ENCODE results near the gene IL11RA. TPM values are rescaled to one million over a fixed set of nuclear protein-coding genes. Genes with fewer than 3 reads are reported as not detected.

The IL11RA gene
- total and polyA plus RNA-seq, 2 of the 8 experiments (the other 6 are each of a cell fraction or from before 2014, with no cell fraction given), result 5.5 to 9.1 TPM

DNA sequence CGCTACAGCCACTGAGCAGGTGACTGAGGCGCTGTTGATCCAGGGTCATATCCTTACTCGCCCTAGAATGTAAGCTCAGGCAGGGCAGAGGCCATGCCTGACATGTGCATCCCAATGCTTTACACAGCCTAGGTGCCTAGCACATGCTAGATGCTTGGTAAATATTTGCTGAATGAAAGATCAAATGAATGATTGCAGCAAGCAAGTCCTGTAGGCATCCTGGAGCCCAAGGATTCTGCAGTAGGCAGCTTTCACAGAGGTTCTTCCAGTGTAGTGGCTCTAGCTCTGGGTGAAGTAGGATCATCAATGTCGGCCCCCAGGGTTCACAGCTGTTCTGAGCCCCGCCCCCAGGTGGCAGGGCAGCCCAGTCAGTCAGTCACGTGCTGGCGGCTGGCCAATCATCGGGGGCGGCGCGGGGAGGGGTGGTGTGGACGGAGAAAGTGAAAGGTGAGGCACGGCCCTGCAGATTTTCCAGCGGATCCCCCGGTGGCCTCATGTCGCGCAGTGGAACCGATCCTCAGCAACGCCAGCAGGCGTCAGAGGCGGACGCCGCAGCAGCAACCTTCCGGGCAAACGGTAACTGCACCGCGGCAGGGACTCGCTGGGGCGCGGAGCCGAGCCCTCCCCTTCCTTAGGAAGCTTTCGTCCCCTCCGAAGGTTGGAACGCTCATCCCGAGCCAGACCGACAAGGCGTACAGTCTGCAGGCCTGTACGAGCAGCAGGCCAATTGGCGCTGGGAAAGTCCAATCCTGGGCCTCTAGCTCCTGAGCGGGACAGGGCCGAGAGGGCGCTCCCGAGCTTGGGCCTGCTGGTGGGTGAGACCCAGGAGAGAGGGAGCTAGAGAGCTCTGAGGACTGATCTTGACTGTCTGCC, 5.5 kb upstream of the IL11RA start, which contains the start of gene GALT (continued):
- TF ChIP-seq GTF2F1 (IDR thresholded peaks at IDR 0.05; ENCODE audit: borderline replicate concordance, low read depth, low read length) (no peak), KDM4A (IDR thresholded peaks at IDR 0.05; ENCODE audit: low read depth, low read length, severe bottlenecking) (peak; percentile 86), TEAD4 (IDR thresholded peaks at IDR 0.05; ENCODE audit: low read depth, low read length) (no peak), CEBPB (IDR thresholded peaks at IDR 0.05; ENCODE audit: low read depth, low read length) (no peak; the same call in 1 of the 2 replicates), TBP (IDR thresholded peaks at IDR 0.05; ENCODE audit: low read depth, low read length) (peak; percentile 62), SAP30 (IDR thresholded peaks at IDR 0.05; ENCODE audit: insufficient read depth, insufficient replicate concordance, low read length) (no peak), CBX8 (IDR thresholded peaks at IDR 0.05; ENCODE audit: borderline replicate concordance, low read depth, low read length) (no peak), ZNF274 (IDR thresholded peaks at IDR 0.05; ENCODE audit: borderline replicate concordance, extremely low read depth, low read length) (no peak), CHD2 (IDR thresholded peaks at IDR 0.05; ENCODE audit: low read length) (no peak; the same call in 1 of the 2 replicates), RAD21 (IDR thresholded peaks at IDR 0.05 in 1 of 2, conservative IDR thresholded peaks at IDR 0.05 in 1 of 2; ENCODE audit: low read depth in 2 of 2, low read length in 2 of 2) (peak in 1 of 2 experiments; percentile 29; a peak in 1 of 4 replicates), NANOG (IDR thresholded peaks at IDR 0.05; ENCODE audit: insufficient read depth, low read depth, low read length, poor library complexity, severe bottlenecking) (no peak), GABPA (IDR thresholded peaks at IDR 0.05; ENCODE audit: borderline replicate concordance, insufficient read depth, low read length) (no peak), SIN3A (conservative IDR thresholded peaks at IDR 0.05 in 1 of 2, IDR thresholded peaks at IDR 0.05 in 1 of 2; ENCODE audit: low read depth in 1 of 2, low read length in 2 of 2) (0 out of 4 replicates have a peak, but pooled peaks have one; percentile 53 to 59), BCL11A (IDR thresholded peaks at IDR 0.05; ENCODE audit: low read depth in 2 of 2, low read length in 2 of 2) (no peak), HDAC2 (IDR thresholded peaks at IDR 0.05; ENCODE audit: borderline replicate concordance in 1 of 2, low read depth in 2 of 2, low read length in 2 of 2) (peak in 1 of 2 experiments; percentile 89; a peak in 1 of 4 replicates)
- TF ChIP-seq, protein P1, sequence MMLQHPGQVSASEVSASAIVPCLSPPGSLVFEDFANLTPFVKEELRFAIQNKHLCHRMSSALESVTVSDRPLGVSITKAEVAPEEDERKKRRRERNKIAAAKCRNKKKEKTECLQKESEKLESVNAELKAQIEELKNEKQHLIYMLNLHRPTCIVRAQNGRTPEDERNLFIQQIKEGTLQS (IDR thresholded peaks at IDR 0.05; ENCODE audit: insufficient read depth, low read depth, low read length), result peak; percentile 93
- TF ChIP-seq, protein P2, sequence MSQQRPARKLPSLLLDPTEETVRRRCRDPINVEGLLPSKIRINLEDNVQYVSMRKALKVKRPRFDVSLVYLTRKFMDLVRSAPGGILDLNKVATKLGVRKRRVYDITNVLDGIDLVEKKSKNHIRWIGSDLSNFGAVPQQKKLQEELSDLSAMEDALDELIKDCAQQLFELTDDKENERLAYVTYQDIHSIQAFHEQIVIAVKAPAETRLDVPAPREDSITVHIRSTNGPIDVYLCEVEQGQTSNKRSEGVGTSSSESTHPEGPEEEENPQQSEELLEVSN (IDR thresholded peaks at IDR 0.05), result peak; percentile 39; the same call in 1 of the 2 replicates
- TF ChIP-seq, protein P3, sequence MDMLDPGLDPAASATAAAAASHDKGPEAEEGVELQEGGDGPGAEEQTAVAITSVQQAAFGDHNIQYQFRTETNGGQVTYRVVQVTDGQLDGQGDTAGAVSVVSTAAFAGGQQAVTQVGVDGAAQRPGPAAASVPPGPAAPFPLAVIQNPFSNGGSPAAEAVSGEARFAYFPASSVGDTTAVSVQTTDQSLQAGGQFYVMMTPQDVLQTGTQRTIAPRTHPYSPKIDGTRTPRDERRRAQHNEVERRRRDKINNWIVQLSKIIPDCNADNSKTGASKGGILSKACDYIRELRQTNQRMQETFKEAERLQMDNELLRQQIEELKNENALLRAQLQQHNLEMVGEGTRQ (IDR thresholded peaks at IDR 0.05; ENCODE audit: low read length), result peak; percentile 98

All from H1 (cell line).